GM18505 (cell line): ENCODE measurements around the gene ZNF547.

ENCODE experiments used
- ATAC-seq: cut with Tn5 transposase; IDR thresholded peaks from one replicate; pipeline ENCODE4 v1.9.1; 2021; ENCODE audit not compliant: unreplicated experiment
- POLR2A ChIP-seq: IDR thresholded peaks from 4 replicates; pipeline ENCODE4 v1.6.1; 2011; ENCODE audit warnings: borderline replicate concordance; ENCODE audit not compliant: insufficient read depth, insufficient read length; ENCODE audit errors: extremely low read depth

Gene ZNF547

DNA sequence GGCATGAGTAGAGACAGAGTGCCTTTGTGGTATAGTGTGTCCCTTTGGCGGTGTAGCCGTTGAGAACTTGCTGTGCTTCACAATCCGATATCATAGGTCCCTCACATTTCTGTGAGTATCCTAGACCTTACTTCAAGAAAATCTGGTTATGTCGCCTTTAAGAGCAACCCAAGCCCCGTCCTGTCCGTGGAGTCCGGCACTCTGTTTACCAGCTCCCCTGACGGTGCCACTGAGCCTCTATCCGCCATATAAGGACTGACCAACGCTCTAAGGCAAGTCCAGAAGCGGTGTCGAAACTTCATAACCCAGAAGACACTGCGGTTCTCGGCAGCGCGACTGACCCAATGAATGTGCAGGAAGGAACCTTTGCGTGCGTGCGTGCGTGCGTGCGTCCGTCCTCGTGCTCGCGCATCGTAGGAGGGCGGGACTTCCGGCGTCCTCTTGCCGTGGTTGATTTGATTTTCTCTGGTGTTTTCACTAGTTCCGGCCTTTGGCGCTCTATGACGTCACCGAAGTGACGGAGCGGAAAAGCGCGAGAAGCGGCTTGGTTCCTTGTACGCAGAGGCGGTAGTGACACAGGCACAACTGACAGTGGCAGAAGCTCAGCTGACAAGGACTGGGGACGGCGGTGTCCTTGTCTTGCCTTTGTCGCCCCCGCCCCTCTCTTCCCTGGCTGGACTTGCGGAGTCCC is at the start of gene ZNF547, which contains the start of gene TRAPPC2B:
Gene ZNF547, plus strand, starts transcription at position 555 of the 691 bp plus-strand sequence. CDS start 5,005 bp downstream, outside the sequence.
Gene TRAPPC2B, plus strand, starts transcription at position 555 of the 691 bp plus-strand sequence. CDS start 1,283 bp downstream, outside the sequence.
- peak; percentile 93 for ATAC-seq
- peak; percentile 79 for TF ChIP-seq POLR2A

DNA sequence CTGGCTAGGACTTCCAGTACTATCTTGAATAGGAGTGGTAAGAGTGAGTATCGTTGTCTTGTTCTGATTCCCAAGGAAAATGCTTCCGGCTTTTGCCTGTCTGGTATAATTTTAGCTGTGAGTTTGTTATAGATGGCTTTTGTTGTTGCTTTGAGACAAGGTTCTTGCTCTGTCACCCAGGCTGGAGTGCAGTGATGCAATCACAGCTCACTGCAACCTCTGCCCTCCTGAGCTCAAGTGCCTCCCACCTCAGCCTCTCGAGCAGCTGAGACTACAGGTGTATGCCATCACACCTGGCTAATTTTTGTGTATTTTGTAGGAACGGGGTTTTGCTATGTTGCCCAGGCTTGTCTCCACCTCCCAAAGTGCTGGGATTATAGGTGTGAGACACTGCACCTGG is 49.2 kb upstream of the ZNF547 start:
- ATAC-seq = no peak
- no peak for TF ChIP-seq POLR2A

DNA sequence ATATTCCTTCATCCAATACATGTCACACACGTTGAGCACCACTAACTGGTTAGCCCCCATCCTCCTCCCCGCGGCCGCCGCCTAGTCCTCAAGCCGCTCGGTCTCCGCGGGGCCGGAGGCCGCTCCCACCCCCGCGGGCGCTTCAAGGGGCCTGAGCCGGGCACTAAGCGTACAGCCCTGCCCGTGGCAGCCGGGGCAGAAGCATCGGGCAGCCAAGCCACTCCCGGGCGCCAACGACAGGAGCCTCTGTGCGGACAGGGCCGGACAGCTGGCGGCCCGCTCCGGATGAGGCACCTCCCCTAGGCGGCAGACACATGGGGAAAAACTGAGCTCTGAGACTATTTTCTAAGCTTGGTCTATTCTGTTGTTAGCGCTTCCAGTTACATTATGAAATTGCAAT is 45.8 kb upstream of the ZNF547 start:
- ATAC-seq = no peak
- no peak for TF ChIP-seq POLR2A

DNA sequence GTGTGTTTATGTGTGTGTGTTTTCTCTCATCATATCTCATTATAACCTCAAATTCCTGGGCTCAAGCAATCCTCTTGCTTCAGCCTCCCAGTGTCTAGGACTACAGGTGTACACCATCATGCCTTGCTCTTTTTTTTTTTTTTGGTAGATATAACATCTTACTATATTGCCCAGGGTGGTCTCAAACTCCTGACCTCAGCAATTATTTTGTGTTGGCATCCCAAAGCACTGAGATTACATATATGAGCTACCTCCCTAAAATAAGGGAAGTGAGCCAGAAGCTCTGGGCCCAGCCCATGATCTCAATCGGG is 43.5 kb upstream of the ZNF547 start:
- no peak for TF ChIP-seq POLR2A

DNA sequence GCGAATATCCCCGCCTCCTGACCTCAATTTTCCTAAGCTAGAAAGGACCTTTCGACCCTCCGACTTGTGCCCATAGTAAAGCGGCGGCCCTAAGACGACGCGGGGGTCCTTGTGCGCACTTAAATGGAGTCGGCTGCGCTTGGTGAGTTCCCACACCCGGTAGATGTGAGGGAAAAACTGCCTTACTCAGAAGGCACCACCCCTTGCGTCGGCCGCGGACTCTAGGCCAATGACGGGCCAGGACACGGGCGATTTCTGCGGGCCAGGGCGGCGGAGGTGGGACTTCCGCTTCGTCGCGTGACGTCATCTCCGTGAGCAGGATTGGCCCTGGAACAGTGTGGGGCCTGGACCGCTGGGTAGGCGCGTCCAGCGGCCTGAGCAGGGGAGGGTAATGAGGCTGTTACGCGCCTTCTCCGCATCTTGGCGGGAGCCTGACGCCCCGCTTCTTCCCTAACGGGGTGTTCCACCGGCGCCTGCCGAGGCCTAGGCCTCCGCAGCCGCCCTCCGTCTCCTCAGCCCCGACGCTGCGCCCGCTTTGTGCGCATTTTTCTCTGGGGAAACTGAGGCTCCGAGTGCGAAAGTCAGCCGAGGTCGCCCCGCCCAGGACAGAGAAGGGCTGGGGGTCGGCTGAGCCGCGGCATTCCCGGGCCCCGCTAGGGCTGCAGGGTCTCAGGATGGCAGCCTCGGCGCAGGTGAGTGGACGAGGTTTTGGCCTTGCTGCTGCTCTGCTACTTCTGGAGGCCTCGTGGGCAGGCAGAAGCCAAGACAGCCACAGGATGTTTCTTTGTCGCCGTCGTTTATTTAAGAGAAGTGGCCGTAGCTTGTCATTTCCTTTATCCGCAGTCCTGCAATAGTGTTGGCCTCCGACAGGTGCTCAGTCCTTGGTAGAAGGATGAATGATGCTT is 42.9 kb upstream of the ZNF547 start, which contains the start of gene ZNF543:
Gene ZNF543, plus strand, starts transcription at position 293 of the 905 bp plus-strand sequence. Its CDS starts 382 bp downstream, at position 675.
- ATAC-seq = peak; percentile 98
- peak; percentile 87 for TF ChIP-seq POLR2A

More for the DNA sequence above, 43.5 kb upstream of the ZNF547 start:
- ATAC-seq = no peak

DNA sequence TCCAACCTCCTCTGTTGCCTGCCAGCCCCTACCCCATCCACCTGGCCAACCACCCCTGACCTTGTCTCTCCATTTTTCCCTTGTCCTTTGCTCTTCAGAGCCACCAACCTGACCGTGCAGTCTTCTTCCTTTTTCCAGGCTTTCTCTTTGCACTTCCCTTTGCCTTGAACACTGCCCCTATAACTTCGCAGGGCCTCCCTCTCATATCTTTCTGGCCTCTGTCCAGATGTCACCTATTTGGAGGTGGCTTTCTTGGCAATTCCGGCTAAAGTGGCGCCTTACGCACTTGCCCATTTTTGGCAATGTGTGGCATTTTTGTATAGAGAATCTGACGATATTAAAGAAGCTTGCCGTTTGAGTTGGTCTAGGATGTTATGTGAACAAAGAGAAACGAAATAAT is 42.2 kb upstream of the ZNF547 start:
- no peak for ATAC-seq
- TF ChIP-seq POLR2A = no peak

DNA sequence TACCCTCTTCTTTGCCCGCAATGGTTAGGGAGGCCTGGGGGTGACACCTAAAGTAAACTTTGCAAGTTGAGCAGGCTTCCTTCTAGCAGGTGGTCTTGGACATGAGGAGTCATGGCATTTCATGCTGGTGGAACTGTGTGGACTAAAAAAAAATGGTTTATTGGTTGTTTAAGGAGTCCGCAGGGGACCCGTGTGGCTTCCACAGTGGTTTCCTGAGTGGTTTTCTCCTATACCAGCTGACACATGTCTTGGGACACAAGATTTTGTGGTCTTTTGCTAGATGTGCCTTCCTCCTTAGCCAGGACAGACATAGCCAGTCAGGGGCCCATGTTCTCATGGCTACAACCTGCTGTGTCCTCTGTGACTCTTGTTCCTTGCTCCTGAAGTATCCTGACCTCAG is 41.6 kb upstream of the ZNF547 start:
- no peak for TF ChIP-seq POLR2A
- no peak for ATAC-seq

DNA sequence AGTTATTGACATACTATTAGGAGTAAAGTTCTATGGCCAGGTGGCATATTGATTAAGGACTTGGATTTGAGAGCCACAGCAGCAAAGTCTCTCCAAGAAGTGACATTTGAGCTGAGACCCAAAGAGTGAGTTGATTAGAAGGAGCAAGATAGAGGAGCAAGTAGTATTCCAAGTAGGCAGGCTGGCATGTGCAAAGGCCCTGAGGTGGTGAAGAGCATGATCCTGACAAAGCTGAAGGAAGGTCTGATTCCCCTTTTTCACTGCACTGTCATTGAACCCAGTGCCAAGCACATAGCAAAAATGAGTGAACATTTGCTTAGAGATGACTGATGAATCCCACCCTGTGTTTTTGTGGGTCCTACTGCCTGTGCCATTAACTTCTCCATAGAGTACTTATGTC is 38.4 kb upstream of the ZNF547 start:
- ATAC-seq = no peak
- no peak for TF ChIP-seq POLR2A

DNA sequence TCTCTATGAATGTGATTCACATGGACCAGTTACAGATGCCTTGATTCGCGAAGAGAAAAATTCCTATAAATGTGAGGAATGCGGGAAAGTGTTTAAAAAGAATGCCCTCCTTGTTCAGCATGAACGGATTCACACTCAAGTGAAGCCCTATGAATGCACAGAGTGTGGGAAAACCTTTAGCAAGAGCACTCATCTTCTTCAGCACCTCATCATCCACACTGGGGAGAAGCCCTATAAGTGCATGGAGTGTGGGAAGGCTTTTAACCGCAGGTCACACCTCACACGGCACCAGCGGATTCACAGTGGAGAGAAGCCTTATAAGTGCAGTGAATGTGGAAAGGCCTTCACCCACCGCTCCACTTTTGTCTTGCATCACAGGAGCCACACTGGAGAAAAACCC is 35.4 kb upstream of the ZNF547 start:
- TF ChIP-seq POLR2A = no peak
- no peak for ATAC-seq

DNA sequence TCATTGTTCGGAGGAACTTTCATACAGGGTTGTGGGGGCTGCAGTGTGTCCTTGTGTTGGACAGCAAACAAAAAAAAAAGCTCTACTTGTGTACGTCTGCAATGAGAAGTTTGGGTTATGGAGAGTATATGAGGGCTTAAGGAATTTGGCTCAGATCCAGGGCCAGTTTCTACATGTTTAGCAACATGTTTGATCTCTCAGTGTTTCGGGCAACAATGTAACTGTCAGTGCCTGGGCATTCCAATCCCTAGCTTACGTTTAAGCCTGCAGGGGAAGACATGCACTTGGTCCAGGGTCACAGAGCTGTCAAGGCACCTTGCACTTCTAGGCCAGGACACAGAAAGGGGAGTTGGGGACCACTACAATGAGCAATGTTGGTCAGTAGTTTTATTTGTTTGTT is 29.2 kb upstream of the ZNF547 start:
- ATAC-seq = no peak
- no peak for TF ChIP-seq POLR2A

DNA sequence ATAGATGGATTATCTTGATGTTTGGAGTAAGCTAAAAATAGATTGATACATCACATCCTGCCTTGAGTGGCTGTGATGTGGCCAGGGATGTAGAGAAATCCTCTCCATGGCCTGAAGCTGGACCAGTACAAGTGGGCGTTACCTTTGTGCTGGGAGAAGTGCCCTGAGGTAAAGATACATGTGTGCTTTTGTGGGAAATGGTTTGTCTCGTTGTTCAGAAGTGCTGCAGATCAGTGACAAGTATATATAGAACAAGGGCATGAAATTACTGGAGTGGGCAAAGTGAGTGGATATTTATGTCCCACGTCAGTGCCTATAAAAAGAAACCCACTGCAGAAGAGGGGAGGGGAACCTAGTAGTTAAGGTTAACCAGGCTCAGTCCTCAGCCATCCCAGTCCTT is 24.5 kb upstream of the ZNF547 start:
- ATAC-seq = no peak

DNA sequence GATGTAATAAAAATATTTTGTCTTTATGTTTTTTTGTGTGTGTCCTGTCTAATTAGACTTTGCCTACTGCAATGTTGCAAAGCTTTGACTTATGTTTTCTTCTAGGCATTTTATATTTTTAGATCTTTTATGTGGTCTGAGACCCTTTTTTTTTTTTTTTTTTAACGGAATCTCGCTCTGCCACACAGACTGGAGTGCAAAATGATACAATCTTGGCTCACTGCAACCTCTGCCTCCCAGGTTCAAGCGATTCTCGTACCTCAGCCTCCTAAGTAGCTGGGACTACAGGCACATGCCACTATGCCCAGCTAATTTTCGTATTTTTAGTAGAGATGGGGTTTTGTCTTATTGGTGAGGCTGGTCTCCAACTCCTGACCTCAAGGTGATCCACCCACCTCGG is 20.8 kb upstream of the ZNF547 start:
- no peak for ATAC-seq
- TF ChIP-seq POLR2A = no peak

More for the DNA sequence above, 24.5 kb upstream of the ZNF547 start:
- TF ChIP-seq POLR2A = no peak

DNA sequence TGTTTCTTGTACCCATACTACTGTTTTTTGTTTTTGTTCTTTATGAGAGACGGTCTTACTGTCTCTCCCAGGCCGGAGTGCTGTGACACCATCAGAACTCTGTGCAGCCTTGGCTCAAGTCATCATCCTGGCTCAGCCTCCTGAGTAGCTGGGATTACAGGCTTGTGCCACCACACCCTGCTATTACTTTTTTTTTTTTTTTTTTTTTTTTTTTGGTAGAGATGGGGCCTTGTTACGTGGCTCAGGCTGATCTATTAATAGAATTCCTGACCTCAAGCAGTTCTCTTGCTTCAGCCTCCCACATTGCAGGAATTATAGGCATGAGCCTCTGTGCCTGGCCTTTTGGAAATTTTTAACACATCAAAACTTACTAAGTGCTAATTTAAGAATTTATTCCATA is 15.2 kb upstream of the ZNF547 start:
- no peak for TF ChIP-seq POLR2A

DNA sequence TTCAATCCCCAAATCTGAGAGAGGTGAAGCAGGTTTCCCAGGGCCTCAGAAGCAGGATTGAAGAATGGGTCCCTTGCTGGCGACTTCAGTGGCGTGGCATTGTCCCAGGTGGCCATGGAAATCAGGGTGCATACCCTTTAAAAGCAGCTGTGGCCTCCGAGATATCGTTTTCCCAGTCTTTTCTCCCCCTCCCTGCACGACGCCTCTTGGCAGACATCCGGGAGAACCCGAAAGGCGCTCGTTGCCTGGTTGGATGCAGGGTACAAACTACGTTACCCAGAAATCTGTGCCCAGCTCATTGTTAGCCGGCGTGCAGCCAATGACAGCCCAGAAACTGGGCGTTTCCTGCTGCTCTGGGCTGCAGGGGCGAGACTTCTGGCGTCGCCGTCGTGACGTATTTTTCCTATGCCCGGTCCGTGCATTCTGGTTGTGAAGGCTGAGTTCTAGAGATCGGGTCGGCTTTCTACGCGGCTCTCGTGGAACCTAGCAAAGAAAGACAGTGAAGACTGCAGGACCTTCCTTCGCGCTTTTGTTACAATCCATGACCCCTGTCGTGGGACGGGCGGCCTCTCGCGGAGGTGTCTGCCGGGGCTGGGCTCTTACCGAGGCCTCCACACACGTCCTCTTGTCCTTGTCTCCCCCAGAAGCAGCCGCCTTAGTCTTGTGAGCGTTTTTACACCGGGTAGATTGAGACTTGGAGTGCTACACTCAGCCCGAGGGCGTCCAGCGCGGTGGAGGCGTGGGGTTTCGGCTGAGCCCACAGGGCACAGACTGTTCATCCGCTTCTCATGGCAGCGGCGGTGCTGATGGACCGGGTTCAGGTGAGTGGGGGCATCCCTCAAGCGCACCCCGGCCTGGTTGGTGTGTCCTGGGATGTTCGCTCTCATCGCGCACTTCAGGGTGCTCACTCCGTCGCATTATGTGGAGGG is 12.2 kb upstream of the ZNF547 start, which contains the start of gene ZNF304:
Gene ZNF304, plus strand, starts transcription at position 395 of the 929 bp plus-strand sequence. Its CDS starts 394 bp downstream, at position 789.
- peak; percentile 66 for TF ChIP-seq POLR2A
- peak; percentile 94 for ATAC-seq

More for the DNA sequence above, 15.2 kb upstream of the ZNF547 start:
- no peak for ATAC-seq
